ENCODE data around the gene BMF.
A peak's percentile ranks its signal among the peaks of the same experiment; 100 is the strongest.

DNA sequence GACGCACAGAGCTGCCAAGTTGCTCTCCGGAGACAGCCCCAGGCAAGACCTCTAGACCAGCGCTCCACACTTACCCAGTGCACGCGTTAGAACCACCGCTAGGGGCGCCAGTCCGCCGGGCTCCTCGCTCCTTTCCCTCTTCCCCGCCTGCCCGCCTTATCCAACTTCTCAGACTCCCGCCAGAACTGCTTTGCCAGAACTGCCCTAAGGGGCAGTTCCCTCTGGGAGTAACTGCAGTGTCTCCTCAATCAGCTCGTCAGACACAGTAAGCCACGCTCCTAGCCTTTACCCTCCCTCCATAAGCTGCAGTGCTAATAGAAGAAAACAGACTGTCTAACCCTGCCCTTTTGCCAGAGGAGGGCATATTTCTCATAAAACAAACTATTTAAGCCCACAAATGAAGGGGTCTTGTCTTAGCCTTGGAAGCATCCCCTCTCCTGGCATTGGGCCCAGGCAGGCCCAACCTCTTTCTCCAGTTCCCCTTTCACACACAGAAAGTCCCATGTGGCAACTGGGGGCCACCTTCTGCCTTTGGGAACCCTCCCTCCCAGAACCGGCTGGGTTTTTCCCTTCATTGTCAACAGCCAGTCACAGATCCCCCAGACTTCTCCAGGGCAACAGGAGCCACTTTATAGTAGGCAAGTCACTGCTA lies 3.7 kb downstream of the BMF start:
- TF ChIP-seq RCOR1 (IDR thresholded peaks at IDR 0.05; ENCODE audit: low read depth, low read length) (no peak), MAZ (IDR thresholded peaks at IDR 0.05; ENCODE audit: borderline replicate concordance, low read depth, low read length) (no peak), FOSL2 (IDR thresholded peaks at IDR 0.05) (no peak), FOSL2 (CRISPR knock-in tag; IDR thresholded peaks at IDR 0.05) (no peak), NPAS2 (CRISPR knock-in tag; IDR thresholded peaks at IDR 0.05; ENCODE audit: borderline replicate concordance) (no peak), MYC (IDR thresholded peaks at IDR 0.05; ENCODE audit: borderline replicate concordance, low read length) (peak; percentile 54; the same call in 1 of the 2 replicates), EHMT2 (IDR thresholded peaks at IDR 0.05; ENCODE audit: low read depth) (no peak), RFX5 (IDR thresholded peaks at IDR 0.05) (no peak), MAFK (IDR thresholded peaks at IDR 0.05; ENCODE audit: partially characterized antibody) (no peak), POLR2AphosphoS2 (conservative IDR thresholded peaks at IDR 0.05; ENCODE audit: low read length) (no peak), POLR2A (IDR thresholded peaks at IDR 0.05; ENCODE audit: low read length) (no peak)
- TF ChIP-seq, protein P1, sequence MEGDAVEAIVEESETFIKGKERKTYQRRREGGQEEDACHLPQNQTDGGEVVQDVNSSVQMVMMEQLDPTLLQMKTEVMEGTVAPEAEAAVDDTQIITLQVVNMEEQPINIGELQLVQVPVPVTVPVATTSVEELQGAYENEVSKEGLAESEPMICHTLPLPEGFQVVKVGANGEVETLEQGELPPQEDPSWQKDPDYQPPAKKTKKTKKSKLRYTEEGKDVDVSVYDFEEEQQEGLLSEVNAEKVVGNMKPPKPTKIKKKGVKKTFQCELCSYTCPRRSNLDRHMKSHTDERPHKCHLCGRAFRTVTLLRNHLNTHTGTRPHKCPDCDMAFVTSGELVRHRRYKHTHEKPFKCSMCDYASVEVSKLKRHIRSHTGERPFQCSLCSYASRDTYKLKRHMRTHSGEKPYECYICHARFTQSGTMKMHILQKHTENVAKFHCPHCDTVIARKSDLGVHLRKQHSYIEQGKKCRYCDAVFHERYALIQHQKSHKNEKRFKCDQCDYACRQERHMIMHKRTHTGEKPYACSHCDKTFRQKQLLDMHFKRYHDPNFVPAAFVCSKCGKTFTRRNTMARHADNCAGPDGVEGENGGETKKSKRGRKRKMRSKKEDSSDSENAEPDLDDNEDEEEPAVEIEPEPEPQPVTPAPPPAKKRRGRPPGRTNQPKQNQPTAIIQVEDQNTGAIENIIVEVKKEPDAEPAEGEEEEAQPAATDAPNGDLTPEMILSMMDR (IDR thresholded peaks at IDR 0.05) = peak; percentile 70
- TF ChIP-seq, protein P2, sequence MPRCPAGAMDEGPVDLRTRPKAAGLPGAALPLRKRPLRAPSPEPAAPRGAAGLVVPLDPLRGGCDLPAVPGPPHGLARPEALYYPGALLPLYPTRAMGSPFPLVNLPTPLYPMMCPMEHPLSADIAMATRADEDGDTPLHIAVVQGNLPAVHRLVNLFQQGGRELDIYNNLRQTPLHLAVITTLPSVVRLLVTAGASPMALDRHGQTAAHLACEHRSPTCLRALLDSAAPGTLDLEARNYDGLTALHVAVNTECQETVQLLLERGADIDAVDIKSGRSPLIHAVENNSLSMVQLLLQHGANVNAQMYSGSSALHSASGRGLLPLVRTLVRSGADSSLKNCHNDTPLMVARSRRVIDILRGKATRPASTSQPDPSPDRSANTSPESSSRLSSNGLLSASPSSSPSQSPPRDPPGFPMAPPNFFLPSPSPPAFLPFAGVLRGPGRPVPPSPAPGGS (IDR thresholded peaks at IDR 0.05) = no peak
- TF ChIP-seq, protein P3, sequence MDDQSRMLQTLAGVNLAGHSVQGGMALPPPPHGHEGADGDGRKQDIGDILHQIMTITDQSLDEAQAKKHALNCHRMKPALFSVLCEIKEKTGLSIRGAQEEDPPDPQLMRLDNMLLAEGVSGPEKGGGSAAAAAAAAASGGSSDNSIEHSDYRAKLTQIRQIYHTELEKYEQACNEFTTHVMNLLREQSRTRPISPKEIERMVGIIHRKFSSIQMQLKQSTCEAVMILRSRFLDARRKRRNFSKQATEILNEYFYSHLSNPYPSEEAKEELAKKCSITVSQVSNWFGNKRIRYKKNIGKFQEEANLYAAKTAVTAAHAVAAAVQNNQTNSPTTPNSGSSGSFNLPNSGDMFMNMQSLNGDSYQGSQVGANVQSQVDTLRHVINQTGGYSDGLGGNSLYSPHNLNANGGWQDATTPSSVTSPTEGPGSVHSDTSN (IDR thresholded peaks at IDR 0.05) = no peak
